Esophagus mucosa (tissue), 1 donor: ENCODE measurements around the gene IL6. TPM values are rescaled to one million over a fixed set of nuclear protein-coding genes. Genes with fewer than 3 reads are reported as not detected.
"Not testable (repeated sequence)": the region's sequence is repeated elsewhere in the genome, so short reads cannot be mapped to it uniquely, and the experiment has no call there.

ENCODE experiments used
- ATAC-seq: fragments of 200-7000 bp; cut with Tn5 transposase; one replicate; pipeline ENCODE4 v1.9.1; 2020
- total RNA-seq: library from RNA; stranded (reverse); gene quantifications from one replicate; pipeline ENCODE4 v1.2.4, GENCODE V29; 2023
- donor health status: DM: yes; HTN: yes; CAD: no.

The IL6 gene
- total RNA-seq, 1 donor from 2014 or later, result not detected

GRCh38 chr7:22704722-22705121, 22.3 kb upstream of the IL6 start:
- not testable (repeated sequence) for ATAC-seq

- not testable (repeated sequence) for ATAC-seq
Measured at GRCh38 chr7:22705874-22706273, 21.1 kb upstream of the IL6 start.

GRCh38 chr7:22707026-22707691, 19.8 kb upstream of the IL6 start:
- not testable (repeated sequence) for ATAC-seq

GRCh38 chr7:22708214-22708613, 18.8 kb upstream of the IL6 start:
- ATAC-seq, result not testable (repeated sequence)

GRCh38 chr7:22708677-22709061, 18.3 kb upstream of the IL6 start:
- not testable (repeated sequence) for ATAC-seq

GRCh38 chr7:22709062-22709829, 17.8 kb upstream of the IL6 start:
- not testable (repeated sequence) for ATAC-seq

GRCh38 chr7:22709857-22710256, 17.1 kb upstream of the IL6 start:
- ATAC-seq, result no peak

GRCh38 chr7:22712999-22713398, 14.0 kb upstream of the IL6 start:
- no peak for ATAC-seq

- ATAC-seq, result no peak
Measured at GRCh38 chr7:22713463-22713862, 13.5 kb upstream of the IL6 start.

- no peak for ATAC-seq
Measured at GRCh38 chr7:22715969-22716368, 11.0 kb upstream of the IL6 start.

GRCh38 chr7:22717760-22718159, 9.2 kb upstream of the IL6 start:
- no peak for ATAC-seq

GRCh38 chr7:22718200-22718711, 8.7 kb upstream of the IL6 start:
- no peak for ATAC-seq

GRCh38 chr7:22718911-22719420, 8.0 kb upstream of the IL6 start:
- ATAC-seq, result no peak

GRCh38 chr7:22720791-22721786, 5.9 kb upstream of the IL6 start:
- ATAC-seq, result no peak

GRCh38 chr7:22722536-22723180, 4.3 kb upstream of the IL6 start:
- ATAC-seq, result no peak

- ATAC-seq, result no peak
Measured at GRCh38 chr7:22723181-22723601, 3.8 kb upstream of the IL6 start.

- ATAC-seq, result no peak
Measured at GRCh38 chr7:22723637-22724036, 3.4 kb upstream of the IL6 start.

- ATAC-seq, result no peak
Measured at GRCh38 chr7:22724861-22725260, 2.1 kb upstream of the IL6 start.

- no peak for ATAC-seq
Measured at GRCh38 chr7:22725585-22725984, 1.4 kb upstream of the IL6 start.

- ATAC-seq, result peak; percentile 79
Measured at GRCh38 chr7:22726345-22726906, 574 bp upstream of the IL6 start.

GRCh38 chr7:22727714-22728035, 675 bp downstream of the IL6 start:
- ATAC-seq, result no peak
